SK-N-SH (cell line): ENCODE results near the gene OPHN1.

Source experiments
- CTCF ChIP-seq: fragments of 200-600 bp; sonication (generic); IDR thresholded peaks from 2 replicates; pipeline ENCODE4 v1.6.1; 2017; ENCODE audit warnings: antibody characterized with exemption, mild to moderate bottlenecking, moderate library complexity
- EP300 ChIP-seq, 2 experiments: IDR thresholded peaks; 2 replicates each; pipeline versions ENCODE4 v1.4.0 to v1.6.1; 2012; ENCODE audit warnings: borderline replicate concordance in 1 of 2, low read depth in 1 of 2, low read length in 1 of 2
- EZH2phosphoT487 ChIP-seq: fragments of 200-600 bp; sonication (generic); IDR thresholded peaks from 2 replicates; pipeline ENCODE4 v1.6.1; 2017; ENCODE audit warnings: low read depth, mixed run types, mild to moderate bottlenecking, antibody characterized with exemption, moderate library complexity, borderline replicate concordance
- FOXM1 ChIP-seq: IDR thresholded peaks from 2 replicates; pipeline ENCODE4 v1.4.0; 2012; ENCODE audit warnings: low read depth, mild to moderate bottlenecking
- MXI1 ChIP-seq: IDR thresholded peaks from 2 replicates; pipeline ENCODE4 v1.6.1; 2012; ENCODE audit warnings: mild to moderate bottlenecking, low read depth, low read length, improper control_type of control experiment
- NFIC ChIP-seq: IDR thresholded peaks from 2 replicates; pipeline ENCODE4 v1.4.0; 2012; ENCODE audit warnings: borderline replicate concordance
- PBX3 ChIP-seq: IDR thresholded peaks from 2 replicates; pipeline ENCODE4; 2012
- POLR2AphosphoS5 ChIP-seq: IDR thresholded peaks from 2 replicates; pipeline ENCODE4 v1.6.1; 2012; ENCODE audit warnings: low read depth, low read length
- RAD21 ChIP-seq: IDR thresholded peaks from 2 replicates; pipeline ENCODE4 v1.6.1; 2012; ENCODE audit warnings: mild to moderate bottlenecking, low read length
- RCOR1 ChIP-seq: fragments of 150-350 bp; IDR thresholded peaks from 2 replicates; pipeline ENCODE4 v1.6.1; 2017; ENCODE audit warnings: antibody characterized with exemption, low read length
- TAF1 ChIP-seq: IDR thresholded peaks from 2 replicates; pipeline ENCODE4 v1.6.1; 2012; ENCODE audit warnings: low read depth, mild to moderate bottlenecking, low read length, moderate library complexity, borderline replicate concordance
- TEAD4 ChIP-seq: IDR thresholded peaks from 2 replicates; pipeline ENCODE4 v1.4.0; 2012; ENCODE audit warnings: mild to moderate bottlenecking, borderline replicate concordance; ENCODE audit not compliant: insufficient read depth
- USF1 ChIP-seq: IDR thresholded peaks from 2 replicates; pipeline ENCODE4 v1.4.0; 2012; ENCODE audit warnings: low read depth, borderline replicate concordance
- YY1 ChIP-seq: IDR thresholded peaks from 2 replicates; pipeline ENCODE4 v1.4.0; 2012; ENCODE audit warnings: low read depth, mild to moderate bottlenecking

GRCh38 chrX:68455151-68455510 is 21.8 kb upstream of the OPHN1 start:
- TF ChIP-seq CTCF (no peak), RCOR1 (no peak), POLR2AphosphoS5 (no peak), RAD21 (no peak), YY1 (no peak), USF1 (no peak), TAF1 (no peak), FOXM1 (no peak), NFIC (no peak), TEAD4 (no peak), EP300 (IDR thresholded peaks at IDR 0.05; ENCODE audit: borderline replicate concordance in 1 of 2, low read depth in 1 of 2, low read length in 1 of 2) (no peak), PBX3 (no peak), MXI1 (no peak), EZH2phosphoT487 (no peak)
